Measurements from ENCODE around the gene HOXA6. TPM values are rescaled to one million over a fixed set of nuclear protein-coding genes. Genes with fewer than 3 reads are reported as not detected.

Gene HOXA6
- total and polyA plus RNA-seq, 4 donors = 0.23 TPM; not detected in 3

DNA sequence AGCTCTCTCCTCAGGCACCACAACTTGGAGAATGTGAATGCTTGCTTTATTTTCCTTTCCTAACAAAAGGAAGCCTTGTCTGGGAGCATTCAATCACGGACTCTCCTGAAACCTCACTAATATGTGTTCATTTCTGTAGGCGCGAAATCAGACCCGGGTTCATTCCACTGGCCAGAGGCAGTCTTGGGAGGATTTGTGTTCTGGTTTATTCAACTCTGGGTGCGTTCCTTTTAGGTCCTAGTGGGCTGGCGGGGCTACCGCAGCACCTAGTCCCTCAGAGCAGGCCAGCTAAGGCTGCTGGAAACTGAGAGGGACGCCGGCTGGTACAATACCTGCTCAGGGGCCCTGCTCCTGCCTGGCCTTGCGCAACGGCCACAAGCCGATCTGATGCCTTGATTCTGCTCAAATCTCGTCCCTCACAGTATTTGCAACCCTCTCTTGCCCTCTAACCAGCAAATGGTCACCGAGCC, 24.5 kb downstream of the HOXA6 start:
- Histone ChIP-seq H3K9me3 (ENCODE audit: control insufficient read depth in 4 of 4, low read length in 3 of 4) (peaks cover 0 to 4% (median 0%) of the 10 kb centered on the region in 4 donors), H3K36me3 (ENCODE audit: control insufficient read depth in 4 of 4, insufficient read depth in 3 of 4, low read depth in 1 of 4, low read length in 3 of 4) (no peaks in the 10 kb centered on the region), H3K4me1 (ENCODE audit: control insufficient read depth in 4 of 4, insufficient read depth in 4 of 4, low read length in 3 of 4) (peaks cover 4 to 16% (median 9%) of the 10 kb centered on the region in 4 donors), H3K27me3 (ENCODE audit: control insufficient read depth in 4 of 4, insufficient read depth in 4 of 4, low read length in 3 of 4) (peaks cover 3 to 21% (median 11%) of the 10 kb centered on the region in 4 donors), H3K27ac (ENCODE audit: low read depth in 1 of 2, low read length in 2 of 2) (no peak overlapping the region), H3K9ac (ENCODE audit: low read depth in 1 of 2, low read length in 2 of 2) (no peak overlapping the region), H3K4me3 (ENCODE audit: low read depth in 1 of 3, low read length in 3 of 3) (no peak overlapping the region)
- no peak for DNase-seq (ENCODE audit: low spot score)
- no peak for TF ChIP-seq NR2F2 (IDR thresholded peaks at IDR 0.05)
- TF ChIP-seq, protein P1, sequence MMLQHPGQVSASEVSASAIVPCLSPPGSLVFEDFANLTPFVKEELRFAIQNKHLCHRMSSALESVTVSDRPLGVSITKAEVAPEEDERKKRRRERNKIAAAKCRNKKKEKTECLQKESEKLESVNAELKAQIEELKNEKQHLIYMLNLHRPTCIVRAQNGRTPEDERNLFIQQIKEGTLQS (IDR thresholded peaks at IDR 0.05) = no peak
- TF ChIP-seq, protein P2, sequence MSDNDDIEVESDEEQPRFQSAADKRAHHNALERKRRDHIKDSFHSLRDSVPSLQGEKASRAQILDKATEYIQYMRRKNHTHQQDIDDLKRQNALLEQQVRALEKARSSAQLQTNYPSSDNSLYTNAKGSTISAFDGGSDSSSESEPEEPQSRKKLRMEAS (IDR thresholded peaks at IDR 0.05) = no peak
- TF ChIP-seq JUND (IDR thresholded peaks at IDR 0.05) = no peak
- TF ChIP-seq GABPA (IDR thresholded peaks at IDR 0.05 in 1 of 2, conservative IDR thresholded peaks at IDR 0.05 in 1 of 2) = no peak
- TF ChIP-seq YY1 (IDR thresholded peaks at IDR 0.05) = no peak
- no peak for TF ChIP-seq TAF1 (conservative IDR thresholded peaks at IDR 0.05)
- TF ChIP-seq EGR1 (IDR thresholded peaks at IDR 0.05; ENCODE audit: low read depth in 2 of 2) = no peak
- no peak for TF ChIP-seq REST (IDR thresholded peaks at IDR 0.05)
- no peak for TF ChIP-seq CTCF (IDR thresholded peaks at IDR 0.05; ENCODE audit: low read depth, low read length, missing input control)
- TF ChIP-seq SP1 (IDR thresholded peaks at IDR 0.05) = no peak
- no peak for TF ChIP-seq RXRA (IDR thresholded peaks at IDR 0.05)
- TF ChIP-seq HNF4A (conservative IDR thresholded peaks at IDR 0.05) = no peak
- no peak for TF ChIP-seq FOXA2 (IDR thresholded peaks at IDR 0.05)
- TF ChIP-seq RAD21 (IDR thresholded peaks at IDR 0.05) = no peak
- TF ChIP-seq ZBTB33 (IDR thresholded peaks at IDR 0.05) = no peak
- TF ChIP-seq FOXA1 (IDR thresholded peaks at IDR 0.05) = no peak
- no peak for TF ChIP-seq HNF4G (IDR thresholded peaks at IDR 0.05)
- WGBS = 28% methylated on average over 14 of the region's 14 CpGs
